ENCODE data around the gene POU2F1.

Gene POU2F1

DNA sequence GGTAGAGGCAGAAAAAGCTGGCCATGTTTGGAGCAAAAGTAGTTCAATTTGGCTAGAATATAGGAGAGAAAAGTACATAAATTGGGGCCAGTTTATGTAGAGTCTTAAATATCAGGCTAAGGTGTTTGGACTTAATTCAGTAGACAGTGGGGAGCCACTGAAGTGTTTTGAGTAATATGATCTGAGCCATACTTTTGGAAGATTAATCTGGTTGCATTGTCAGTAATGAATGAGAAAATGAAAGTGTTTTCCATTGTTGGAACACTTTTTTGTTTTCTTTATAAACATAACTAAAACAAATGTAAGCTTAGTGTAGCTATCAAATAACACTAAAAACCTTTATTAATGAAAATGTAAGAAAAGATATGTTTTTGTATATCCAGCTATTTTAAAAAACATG, 42.1 kb downstream of the POU2F1 start:
- TF ChIP-seq, protein P1, sequence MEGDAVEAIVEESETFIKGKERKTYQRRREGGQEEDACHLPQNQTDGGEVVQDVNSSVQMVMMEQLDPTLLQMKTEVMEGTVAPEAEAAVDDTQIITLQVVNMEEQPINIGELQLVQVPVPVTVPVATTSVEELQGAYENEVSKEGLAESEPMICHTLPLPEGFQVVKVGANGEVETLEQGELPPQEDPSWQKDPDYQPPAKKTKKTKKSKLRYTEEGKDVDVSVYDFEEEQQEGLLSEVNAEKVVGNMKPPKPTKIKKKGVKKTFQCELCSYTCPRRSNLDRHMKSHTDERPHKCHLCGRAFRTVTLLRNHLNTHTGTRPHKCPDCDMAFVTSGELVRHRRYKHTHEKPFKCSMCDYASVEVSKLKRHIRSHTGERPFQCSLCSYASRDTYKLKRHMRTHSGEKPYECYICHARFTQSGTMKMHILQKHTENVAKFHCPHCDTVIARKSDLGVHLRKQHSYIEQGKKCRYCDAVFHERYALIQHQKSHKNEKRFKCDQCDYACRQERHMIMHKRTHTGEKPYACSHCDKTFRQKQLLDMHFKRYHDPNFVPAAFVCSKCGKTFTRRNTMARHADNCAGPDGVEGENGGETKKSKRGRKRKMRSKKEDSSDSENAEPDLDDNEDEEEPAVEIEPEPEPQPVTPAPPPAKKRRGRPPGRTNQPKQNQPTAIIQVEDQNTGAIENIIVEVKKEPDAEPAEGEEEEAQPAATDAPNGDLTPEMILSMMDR (IDR thresholded peaks at IDR 0.05; ENCODE audit: low read depth, low read length), result no peak
- DNase-seq (ENCODE audit: extremely low read depth, low read depth), result no peak

DNA sequence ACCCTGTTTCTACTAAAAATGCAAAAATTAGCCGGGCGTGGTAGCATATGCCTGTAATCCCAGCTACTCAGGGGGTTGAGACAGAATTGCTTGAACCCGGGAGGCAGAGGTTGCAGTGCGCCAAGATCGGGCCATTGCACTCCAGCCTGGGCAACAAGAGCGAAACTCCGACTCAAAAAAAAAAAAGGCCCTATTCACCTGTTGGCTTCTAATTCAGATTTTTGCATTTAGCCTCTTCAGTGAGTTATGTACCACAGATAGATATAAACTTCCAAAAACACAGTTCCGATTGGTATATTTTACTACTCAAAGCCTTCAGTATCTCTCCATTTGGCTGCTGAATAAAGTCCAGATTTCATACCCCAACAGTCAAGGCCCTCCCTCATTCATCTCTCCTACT, 42.7 kb downstream of the POU2F1 start:
- TF ChIP-seq, protein P1 (IDR thresholded peaks at IDR 0.05; ENCODE audit: low read depth, low read length), result no peak
- no peak for DNase-seq (ENCODE audit: extremely low read depth, low read depth)

DNA sequence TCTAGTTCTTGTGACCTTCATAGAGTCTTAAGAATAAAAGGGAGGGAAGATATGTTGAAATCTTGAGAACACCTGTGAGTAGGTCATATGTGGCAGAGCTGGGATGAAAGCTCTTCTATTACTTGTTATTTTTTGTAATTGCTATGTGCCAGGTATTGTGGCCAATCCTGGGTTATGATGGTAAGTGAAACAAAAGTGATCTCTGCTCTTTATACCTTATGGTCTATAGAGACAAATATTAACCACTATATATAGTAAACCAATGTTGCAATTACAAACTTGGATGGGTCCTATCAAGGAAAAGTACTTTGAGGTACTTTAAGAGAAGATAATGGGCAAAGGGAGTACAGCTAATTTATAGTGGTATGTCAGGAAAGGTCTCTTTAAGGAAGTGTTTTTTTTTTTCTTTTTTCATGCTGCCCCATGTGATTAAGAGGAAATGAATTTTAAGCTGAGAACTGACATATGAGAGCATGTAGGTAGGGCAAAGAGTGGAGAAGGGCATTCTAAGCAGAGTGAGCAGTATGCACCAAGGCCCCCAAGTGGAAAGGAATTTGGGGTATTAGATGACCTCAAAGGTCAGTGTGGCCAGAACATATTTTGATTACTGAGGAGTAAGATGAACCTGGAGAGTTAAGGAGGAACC, 43.3 kb downstream of the POU2F1 start:
- DNase-seq (ENCODE audit: extremely low read depth, low read depth), result no peak
- TF ChIP-seq, protein P1 (IDR thresholded peaks at IDR 0.05; ENCODE audit: low read depth, low read length), result no peak

DNA sequence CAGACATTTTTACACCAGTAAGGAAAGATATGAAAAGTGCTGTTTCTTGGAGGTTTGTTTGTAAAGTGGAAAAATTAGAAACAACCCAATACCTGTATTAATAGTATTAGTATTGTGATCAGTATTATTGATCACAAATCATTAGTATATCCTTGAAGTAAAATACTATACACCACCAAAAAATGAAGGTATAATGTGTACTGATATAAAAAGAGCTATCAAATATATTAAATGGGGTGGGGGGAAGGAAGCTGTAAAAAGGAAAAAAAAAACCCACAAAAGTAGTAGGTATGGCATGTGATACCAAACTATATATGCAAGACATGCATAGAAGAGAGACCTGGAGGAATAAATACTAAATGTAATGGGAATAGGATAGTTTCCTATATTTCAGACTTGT, 46.3 kb downstream of the POU2F1 start:
- no peak for DNase-seq (ENCODE audit: extremely low read depth, low read depth)
- TF ChIP-seq, protein P1 (IDR thresholded peaks at IDR 0.05; ENCODE audit: low read depth, low read length), result no peak

DNA sequence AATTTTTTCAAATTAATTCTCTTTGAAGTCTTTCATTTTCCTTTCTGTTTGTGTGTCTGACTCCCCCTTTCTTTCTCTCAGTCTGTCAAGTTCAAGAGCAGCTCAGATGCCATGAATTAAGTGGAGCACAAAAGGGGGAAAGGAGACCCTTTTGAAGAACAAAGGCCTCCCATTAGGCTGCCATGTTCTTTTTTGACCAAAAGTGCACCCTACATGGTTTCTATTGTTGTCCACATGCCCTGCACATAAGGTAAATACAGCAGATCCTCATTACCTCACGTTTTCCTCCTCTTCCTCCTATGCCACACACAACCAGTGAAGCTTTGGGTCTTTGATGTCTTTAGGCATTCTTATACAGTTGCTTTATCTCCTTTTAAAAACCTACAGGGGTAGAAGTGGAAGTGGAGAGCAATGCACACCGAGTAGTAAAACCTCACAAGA, 47.7 kb downstream of the POU2F1 start:
- no peak for DNase-seq (ENCODE audit: extremely low read depth, low read depth)
- TF ChIP-seq, protein P1 (IDR thresholded peaks at IDR 0.05; ENCODE audit: low read depth, low read length), result no peak

DNA sequence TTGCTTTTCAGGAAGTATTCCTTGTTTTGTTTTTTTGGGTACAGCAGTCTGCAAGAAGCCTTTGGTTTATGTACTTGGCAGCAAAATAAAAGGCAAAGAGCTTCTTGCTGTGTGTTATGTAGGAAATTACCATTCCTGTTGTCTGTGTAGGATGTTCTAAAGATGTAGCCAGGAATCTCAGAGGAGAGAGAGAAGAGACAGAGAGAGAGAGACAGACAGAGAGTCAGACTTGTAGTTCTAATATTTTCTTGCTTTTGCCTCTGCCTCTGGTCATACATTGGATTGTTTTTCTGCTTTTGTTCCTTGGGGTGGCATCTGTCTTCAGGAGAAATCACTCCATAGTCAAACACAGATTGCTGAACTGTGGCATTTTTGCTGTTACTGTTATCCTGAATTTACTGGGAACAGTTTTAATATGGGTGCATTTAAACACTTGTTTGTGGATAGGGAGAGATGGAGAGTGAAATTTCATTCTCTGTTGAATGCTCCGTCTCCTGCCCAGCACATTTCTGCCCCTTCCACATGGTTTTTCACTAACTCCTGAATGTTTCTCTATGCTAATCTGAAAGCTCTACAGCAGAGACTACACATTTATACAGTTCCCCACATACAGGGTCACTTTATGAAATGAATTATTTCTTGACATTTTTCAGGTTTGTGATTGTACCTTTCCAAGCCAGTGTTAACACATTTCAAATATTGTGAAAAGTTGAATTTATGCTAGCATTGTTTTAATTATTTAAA, 49.8 kb downstream of the POU2F1 start:
- no peak for DNase-seq (ENCODE audit: extremely low read depth, low read depth)
- TF ChIP-seq, protein P1 (IDR thresholded peaks at IDR 0.05; ENCODE audit: low read depth, low read length), result no peak

- TF ChIP-seq, protein P1 (IDR thresholded peaks at IDR 0.05; ENCODE audit: low read depth, low read length), result no peak
- DNase-seq (ENCODE audit: extremely low read depth, low read depth), result no peak
Observed at GRCh38 chr1:167272369-167272957, 51.8 kb downstream of the POU2F1 start.
